BLaER1 (cell line): ENCODE measurements around the gene PLS1.
"Not testable (repeated sequence)": the region's sequence is repeated elsewhere in the genome, so short reads cannot be mapped to it uniquely, and the experiment has no call there.

Experiments used
- H3K27ac ChIP-seq: shearing (Covaris generic); formaldehyde crosslinking; 2 replicates; pipeline ENCODE4 v1.8.1; 2022
- H3K27me3 ChIP-seq: shearing (Covaris generic); formaldehyde crosslinking; 2 replicates; pipeline ENCODE4 v1.8.1; 2022
- H3K36me3 ChIP-seq: shearing (Covaris generic); formaldehyde crosslinking; 2 replicates; pipeline ENCODE4 v1.8.1; 2022
- H3K4me1 ChIP-seq: shearing (Covaris generic); formaldehyde crosslinking; 2 replicates; pipeline ENCODE4 v1.8.1; 2022
- H3K4me2 ChIP-seq: shearing (Covaris generic); formaldehyde crosslinking; 2 replicates; pipeline ENCODE4 v1.8.1; 2022
- H3K4me3 ChIP-seq: shearing (Covaris generic); formaldehyde crosslinking; 2 replicates; pipeline ENCODE4 v1.8.1; 2022
- H3K9ac ChIP-seq: shearing (Covaris generic); formaldehyde crosslinking; 2 replicates; pipeline ENCODE4 v1.8.1; 2022
- H3K9me3 ChIP-seq: shearing (Covaris generic); formaldehyde crosslinking; 2 replicates; pipeline ENCODE4 v1.8.1; 2022
- H4K20me1 ChIP-seq: shearing (Covaris generic); formaldehyde crosslinking; 2 replicates; pipeline ENCODE4 v1.8.1; 2022
- Cebpa-rat ChIP-seq: shearing (Covaris generic); IDR thresholded peaks from 2 replicates; pipeline ENCODE4 v1.8.1; 2022

Gene PLS1

GRCh38 chr3:142595581-142595950, 627 bp upstream of the PLS1 start:
- H3K27me3 ChIP-seq = no peaks in the 10 kb centered on the region; the same call in 1 of the 2 replicates
- H3K27ac ChIP-seq = no peak overlapping the region
- H3K4me3 ChIP-seq = peak overlapping the region; percentile 79
- H3K9ac ChIP-seq = peak overlapping the region; percentile 74
- no peaks in the 10 kb centered on the region for H3K36me3 ChIP-seq
- peak overlapping the region; percentile 79 for H3K4me2 ChIP-seq
- H3K9me3 ChIP-seq = no peaks in the 10 kb centered on the region
- peaks cover 21% of the 10 kb centered on the region for H3K4me1 ChIP-seq
- TF ChIP-seq Cebpa-rat = no peak
- no peaks in the 10 kb centered on the region for H4K20me1 ChIP-seq

- Histone ChIP-seq H3K4me1 (peaks cover 21% of the 10 kb centered on the region), H3K36me3 (no peaks in the 10 kb centered on the region), H3K9ac (peak overlapping the region; percentile 74), H3K4me3 (peak overlapping the region; percentile 79), H3K4me2 (peak overlapping the region; percentile 79), H3K9me3 (no peaks in the 10 kb centered on the region), H4K20me1 (no peaks in the 10 kb centered on the region), H3K27me3 (no peaks in the 10 kb centered on the region; the same call in 1 of the 2 replicates), H3K27ac (peak overlapping the region; percentile 23; the same call in 1 of the 2 replicates)
- no peak for TF ChIP-seq Cebpa-rat
Observed at GRCh38 chr3:142596726-142597088, 514 bp downstream of the PLS1 start.

GRCh38 chr3:142597906-142598305, 1.7 kb downstream of the PLS1 start:
- Histone ChIP-seq H3K4me1 (peaks cover 33% of the 10 kb centered on the region), H3K4me2 (0 out of 2 replicates have a peak overlapping the region, but pooled peaks have one; percentile 79), H3K9ac (no peak overlapping the region), H3K27me3 (no peaks in the 10 kb centered on the region; the same call in 1 of the 2 replicates), H3K36me3 (no peaks in the 10 kb centered on the region), H4K20me1 (no peaks in the 10 kb centered on the region), H3K4me3 (no peak overlapping the region), H3K27ac (no peak overlapping the region), H3K9me3 (no peaks in the 10 kb centered on the region)
- no peak for TF ChIP-seq Cebpa-rat

GRCh38 chr3:142601713-142602112, 5.5 kb downstream of the PLS1 start:
- H3K27me3 ChIP-seq = no peaks in the 10 kb centered on the region; the same call in 1 of the 2 replicates
- H3K4me3 ChIP-seq = no peak overlapping the region
- TF ChIP-seq Cebpa-rat = no peak
- no peaks in the 10 kb centered on the region for H3K9me3 ChIP-seq
- no peak overlapping the region for H3K4me2 ChIP-seq
- no peak overlapping the region for H3K9ac ChIP-seq
- no peak overlapping the region for H3K27ac ChIP-seq
- H3K4me1 ChIP-seq = peaks cover 26% of the 10 kb centered on the region
- H4K20me1 ChIP-seq = no peaks in the 10 kb centered on the region
- no peaks in the 10 kb centered on the region for H3K36me3 ChIP-seq

GRCh38 chr3:142602619-142603385, 6.6 kb downstream of the PLS1 start:
- H3K27ac ChIP-seq = no peak overlapping the region
- no peak for TF ChIP-seq Cebpa-rat
- no peaks in the 10 kb centered on the region for H3K36me3 ChIP-seq
- H3K4me3 ChIP-seq = no peak overlapping the region
- no peak overlapping the region for H3K9ac ChIP-seq
- H3K4me2 ChIP-seq = peak overlapping the region; percentile 55
- H4K20me1 ChIP-seq = no peaks in the 10 kb centered on the region
- H3K4me1 ChIP-seq = peaks cover 15% of the 10 kb centered on the region
- H3K27me3 ChIP-seq = no peaks in the 10 kb centered on the region
- H3K9me3 ChIP-seq = no peaks in the 10 kb centered on the region

GRCh38 chr3:142603386-142603705, 7.2 kb downstream of the PLS1 start:
- not testable (repeated sequence) for H3K9ac ChIP-seq, H3K4me3 ChIP-seq, H3K27ac ChIP-seq, H3K9me3 ChIP-seq, H3K4me2 ChIP-seq, H3K27me3 ChIP-seq, H3K36me3 ChIP-seq, H4K20me1 ChIP-seq
- H3K4me1 ChIP-seq = peaks cover 13% of the 10 kb centered on the region

DNA sequence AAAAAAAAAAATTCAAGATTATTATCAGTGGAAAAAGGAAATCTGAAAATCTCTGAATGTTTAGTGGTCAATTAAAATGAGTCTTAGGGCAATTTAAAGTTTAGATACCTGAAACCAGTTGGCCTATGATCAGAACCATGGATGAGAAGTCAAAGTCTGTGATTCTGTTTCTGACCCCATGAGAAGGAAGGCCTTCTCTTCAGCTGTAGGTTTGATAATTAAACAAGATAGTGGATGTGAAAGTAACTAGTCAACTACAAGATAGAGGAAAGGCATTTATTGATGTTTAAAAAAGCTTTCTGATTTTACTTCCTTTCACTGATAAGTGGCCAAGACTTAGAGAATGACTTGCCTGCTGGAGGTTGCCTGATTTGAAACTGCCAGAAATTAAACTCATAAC, 8.7 kb downstream of the PLS1 start:
- H3K9ac ChIP-seq = no peak overlapping the region

DNA sequence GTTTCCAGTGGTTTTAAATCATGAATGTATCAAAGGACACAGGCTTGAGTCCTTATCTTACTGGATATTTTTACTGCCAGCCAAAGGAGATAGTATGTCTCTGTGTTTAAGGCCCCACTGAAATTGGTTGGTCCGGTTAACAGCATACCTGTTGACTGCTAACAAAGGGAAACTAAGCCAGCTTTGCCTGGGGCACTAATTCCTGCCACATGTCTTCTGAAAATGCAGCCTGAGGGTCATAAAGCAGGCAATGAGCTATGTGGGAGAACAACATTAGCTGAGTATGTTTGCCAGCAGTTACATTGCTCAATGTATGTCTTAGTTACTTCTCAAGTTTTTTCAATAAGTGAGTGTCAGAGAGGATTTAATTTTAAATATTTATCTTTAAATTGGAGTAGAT, 12.4 kb downstream of the PLS1 start:
- H3K27me3 ChIP-seq = no peaks in the 10 kb centered on the region
- no peak for TF ChIP-seq Cebpa-rat
- H3K4me2 ChIP-seq = no peak overlapping the region
- H3K4me3 ChIP-seq = no peak overlapping the region
- no peaks in the 10 kb centered on the region for H3K4me1 ChIP-seq
- H3K9ac ChIP-seq = no peak overlapping the region
- no peak overlapping the region for H3K27ac ChIP-seq
- no peaks in the 10 kb centered on the region for H3K36me3 ChIP-seq
- H4K20me1 ChIP-seq = no peaks in the 10 kb centered on the region
- H3K9me3 ChIP-seq = no peaks in the 10 kb centered on the region

More for the DNA sequence above, 8.7 kb downstream of the PLS1 start:
- Histone ChIP-seq H3K9me3 (no peaks in the 10 kb centered on the region), H3K27me3 (no peaks in the 10 kb centered on the region), H3K4me3 (no peak overlapping the region), H3K4me2 (no peak overlapping the region), H4K20me1 (no peaks in the 10 kb centered on the region), H3K4me1 (peaks cover 13% of the 10 kb centered on the region), H3K36me3 (no peaks in the 10 kb centered on the region), H3K27ac (no peak overlapping the region)
- no peak for TF ChIP-seq Cebpa-rat

DNA sequence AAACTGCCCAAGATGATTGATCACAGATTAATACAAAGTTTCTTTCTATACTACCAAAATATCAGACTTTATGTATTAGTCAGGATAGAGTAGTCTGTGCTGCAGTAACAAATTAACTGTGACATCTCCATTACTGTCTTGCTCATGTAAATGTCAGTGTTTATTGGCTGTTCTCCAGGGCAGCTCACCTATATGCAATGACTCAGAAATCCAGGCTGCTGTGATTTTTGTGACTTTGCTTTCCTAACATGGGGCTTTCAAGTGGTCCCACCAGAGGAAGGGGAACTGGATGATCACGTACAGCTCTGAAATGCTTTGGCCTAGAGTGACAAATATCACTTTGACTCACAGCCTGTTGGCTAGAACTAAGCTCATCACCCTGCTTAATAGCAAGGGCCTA, 12.9 kb downstream of the PLS1 start:
- Histone ChIP-seq H3K4me1 (no peaks in the 10 kb centered on the region), H3K4me2 (no peak overlapping the region), H3K9me3 (no peaks in the 10 kb centered on the region), H3K4me3 (no peak overlapping the region), H3K9ac (no peak overlapping the region), H3K27ac (no peak overlapping the region), H4K20me1 (no peaks in the 10 kb centered on the region), H3K36me3 (no peaks in the 10 kb centered on the region), H3K27me3 (no peaks in the 10 kb centered on the region)
- no peak for TF ChIP-seq Cebpa-rat

DNA sequence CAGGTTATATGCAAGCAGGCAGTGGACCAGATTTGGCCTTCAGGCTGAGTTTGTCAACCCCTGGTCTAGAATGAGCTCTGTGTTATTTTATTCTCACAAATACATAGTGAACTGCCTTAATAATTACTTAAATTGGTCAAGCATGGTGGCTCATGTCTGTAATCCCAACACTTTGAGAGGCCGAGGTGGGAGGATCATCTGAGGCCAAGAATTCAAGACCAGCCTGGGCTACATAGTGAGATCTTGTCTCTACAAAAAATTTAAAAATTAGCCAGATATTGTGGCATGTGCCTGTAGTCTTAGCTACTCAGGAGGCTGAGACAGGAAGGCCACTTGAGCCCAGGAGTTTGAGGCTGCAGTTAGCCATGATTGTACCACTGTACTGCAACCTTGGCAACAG, 15.0 kb downstream of the PLS1 start:
- Histone ChIP-seq H3K27ac (no peak overlapping the region), H3K9me3 (no peaks in the 10 kb centered on the region), H4K20me1 (no peaks in the 10 kb centered on the region), H3K27me3 (no peaks in the 10 kb centered on the region), H3K36me3 (no peaks in the 10 kb centered on the region), H3K4me2 (no peak overlapping the region), H3K4me3 (no peak overlapping the region), H3K9ac (no peak overlapping the region), H3K4me1 (no peaks in the 10 kb centered on the region)
- no peak for TF ChIP-seq Cebpa-rat

- Histone ChIP-seq H3K4me3 (no peak overlapping the region), H3K9me3 (no peaks in the 10 kb centered on the region), H3K4me2 (no peak overlapping the region), H3K27me3 (no peaks in the 10 kb centered on the region), H3K27ac (no peak overlapping the region), H4K20me1 (no peaks in the 10 kb centered on the region), H3K4me1 (no peaks in the 10 kb centered on the region), H3K36me3 (no peaks in the 10 kb centered on the region), H3K9ac (no peak overlapping the region)
- no peak for TF ChIP-seq Cebpa-rat
Observed at GRCh38 chr3:142613491-142613890, 17.3 kb downstream of the PLS1 start.
